Fibroblast of skin of abdomen (primary cell): ENCODE results near the gene AIF1.
"Not testable (repeated sequence)": the region's sequence is repeated elsewhere in the genome, so short reads cannot be mapped to it uniquely, and the experiment has no call there.

Experiments
- DNase-seq: peaks from one replicate; pipeline ENCODE4 v3.0.0-alpha.2; 2013

Gene AIF1

DNA sequence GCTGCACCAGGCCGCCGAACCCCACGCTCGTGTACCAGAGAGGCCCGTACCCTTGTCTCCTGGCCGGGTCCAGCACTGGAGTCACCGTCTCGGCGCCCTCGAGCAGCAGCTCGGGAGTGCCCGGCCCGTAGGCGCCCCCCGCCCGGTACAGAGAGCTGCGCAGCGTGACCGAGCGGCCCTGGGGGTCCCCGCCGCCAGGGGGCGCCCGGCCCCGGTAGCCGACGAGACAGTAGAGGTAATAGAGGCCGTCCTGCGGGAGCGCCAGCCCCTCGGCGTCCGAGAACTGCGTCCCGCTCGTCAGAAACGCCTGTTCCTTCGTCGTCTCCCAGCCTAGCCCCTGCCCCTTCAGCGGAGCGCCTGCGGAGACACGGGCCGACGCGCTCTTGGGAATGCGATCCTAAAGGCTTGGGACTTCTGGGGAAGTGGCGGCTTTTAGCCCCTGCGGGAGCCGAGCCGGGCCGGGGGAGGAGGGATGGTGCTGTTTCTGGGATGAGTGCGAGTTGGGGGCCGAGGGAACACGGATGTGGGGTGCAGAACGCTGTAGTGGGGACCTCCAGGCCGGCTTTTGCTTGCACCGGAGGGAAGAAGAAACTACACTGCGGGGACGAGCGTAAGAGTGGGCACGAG is 34.1 kb upstream of the AIF1 start:
- DNase-seq, result peak; percentile 79

DNA sequence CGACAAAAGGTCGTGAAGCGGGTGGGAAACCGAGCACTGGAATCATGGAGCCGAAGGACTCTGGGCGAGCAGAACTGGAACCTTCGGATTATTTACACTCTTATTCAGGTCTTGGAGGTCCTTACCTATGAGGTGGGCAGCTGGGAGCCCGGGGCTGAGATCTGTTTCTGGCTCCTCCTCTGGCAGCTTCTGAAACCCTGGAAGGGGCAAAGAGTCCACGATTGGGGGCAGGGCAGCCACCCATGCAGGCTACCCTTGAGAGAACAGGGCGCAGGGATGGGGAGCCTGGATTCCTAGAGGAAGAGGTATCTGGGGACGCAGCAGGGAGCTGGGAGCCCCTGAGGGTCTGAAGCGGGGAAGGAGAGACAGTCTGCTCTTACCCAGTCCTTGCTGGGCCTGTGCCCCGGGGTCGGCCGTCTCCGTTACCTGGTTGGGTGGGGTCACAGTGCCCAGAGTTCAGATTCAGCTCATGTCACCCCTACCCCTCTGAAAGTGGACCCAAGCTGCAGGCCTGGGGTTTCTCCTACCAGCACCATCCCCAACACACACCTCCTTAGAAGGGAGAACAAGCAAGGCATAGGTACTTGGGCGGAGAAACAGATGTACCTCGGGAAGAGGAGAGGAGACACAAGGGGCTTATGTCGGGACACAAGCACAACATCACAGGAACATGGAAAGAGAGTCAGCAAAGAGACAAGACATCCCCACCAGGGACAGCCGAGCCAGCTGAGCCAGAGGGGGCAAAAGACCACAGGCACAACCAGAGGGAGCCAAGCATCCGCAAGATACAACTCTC is 33.4 kb upstream of the AIF1 start:
- no peak for DNase-seq

DNA sequence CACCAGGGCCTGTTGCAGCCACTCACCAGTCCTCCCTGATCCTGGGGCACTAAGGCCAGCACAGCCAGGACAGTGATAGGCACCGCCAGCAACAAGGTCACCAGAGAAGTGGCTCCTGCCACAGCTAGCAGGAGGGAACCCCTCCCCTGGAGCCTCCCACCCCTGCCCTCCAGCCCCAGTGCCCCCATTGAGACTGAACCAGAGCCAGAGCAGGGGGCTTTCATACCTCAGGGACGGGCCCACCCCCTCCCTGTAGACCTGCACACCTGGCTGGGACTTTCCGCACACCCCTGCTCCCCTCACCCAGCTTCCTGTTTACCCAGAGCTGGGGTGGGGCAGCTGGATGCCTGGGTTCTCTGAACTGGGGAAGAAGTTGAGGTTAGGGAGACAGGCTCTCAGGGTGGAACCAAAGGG is 32.8 kb upstream of the AIF1 start, which contains the start of gene LTB:
TSS of gene LTB (minus strand) at position 195 of the 414 bp plus-strand sequence. CDS start at position 188, 7 bp downstream.
- DNase-seq, result no peak

DNA sequence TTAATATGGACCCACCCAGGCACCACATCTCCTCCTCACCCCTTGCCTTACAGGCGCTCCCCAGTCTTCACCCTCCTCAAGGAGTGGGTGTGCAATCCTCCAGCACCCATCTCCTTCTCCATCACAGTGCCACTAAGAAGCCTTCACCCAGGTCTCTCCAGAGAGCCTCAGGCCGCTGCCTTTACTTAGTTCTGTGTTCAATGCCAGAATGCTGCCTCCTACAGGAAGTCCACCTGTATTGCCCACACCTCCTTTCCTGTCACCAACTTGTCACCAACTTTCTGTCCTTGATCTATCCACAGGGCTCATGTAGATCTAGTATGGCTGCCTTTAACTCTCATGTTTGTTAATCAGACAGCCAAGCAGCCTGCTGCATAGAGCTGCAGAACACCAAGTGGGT is 29.5 kb upstream of the AIF1 start:
- DNase-seq, result no peak

DNA sequence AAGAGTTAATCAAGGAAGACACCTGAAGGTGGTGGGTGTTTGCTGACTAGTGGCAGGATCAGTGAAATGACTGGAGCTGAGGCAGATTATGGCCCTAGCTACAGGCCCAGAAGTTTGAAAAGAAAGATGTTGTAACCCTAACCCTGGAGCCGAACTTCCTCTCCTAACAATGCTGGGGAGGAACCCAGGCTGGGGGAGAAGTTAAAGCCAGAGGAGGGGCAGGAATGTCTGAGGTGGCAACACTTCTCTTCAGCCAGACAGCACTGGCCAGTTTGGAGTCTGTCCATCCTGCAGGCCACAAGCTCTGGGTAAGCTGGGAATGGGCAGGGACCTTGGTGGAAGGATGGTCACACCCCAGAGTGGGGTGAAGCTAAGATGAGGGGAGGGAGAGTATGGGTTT is 29.0 kb upstream of the AIF1 start, which contains the start of gene LST1:
TSS of gene LST1 (plus strand) at position 270 of the 400 bp plus-strand sequence. CDS start 1,023 bp downstream, outside the sequence.
- DNase-seq, result no peak

DNA sequence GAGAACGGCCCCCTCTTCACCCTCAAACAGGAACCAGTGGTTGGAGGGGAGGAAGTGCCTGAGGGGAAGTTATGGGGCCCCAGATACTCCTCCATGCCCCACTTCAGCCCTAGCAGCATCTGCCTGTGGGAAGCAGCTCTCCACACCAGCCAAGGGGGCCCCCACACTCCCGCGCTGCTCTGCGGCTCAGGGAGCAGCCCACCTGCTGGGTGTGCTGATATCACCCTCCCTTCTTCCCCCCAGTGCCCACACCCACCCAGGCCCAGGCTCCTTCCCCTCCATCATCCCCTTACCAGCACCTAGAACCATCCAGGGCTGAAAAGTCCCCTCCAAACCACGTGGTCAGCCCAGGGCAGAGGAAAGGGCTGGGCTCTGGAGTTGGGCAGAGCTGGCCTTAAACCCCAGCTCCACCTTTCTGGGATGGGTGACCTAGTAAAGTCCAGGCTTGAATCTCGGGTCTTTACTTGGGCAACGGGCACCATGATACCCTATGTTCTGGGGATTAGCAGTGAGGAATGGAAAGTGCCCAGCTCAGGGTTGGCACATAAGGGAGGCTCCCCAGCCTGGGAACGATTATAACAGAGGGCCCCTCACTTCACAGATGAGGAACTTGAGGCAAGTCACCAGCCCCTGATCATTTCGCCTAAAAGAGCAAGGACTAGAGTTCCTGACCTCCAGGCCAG is 28.3 kb upstream of the AIF1 start:
- no peak for DNase-seq

DNA sequence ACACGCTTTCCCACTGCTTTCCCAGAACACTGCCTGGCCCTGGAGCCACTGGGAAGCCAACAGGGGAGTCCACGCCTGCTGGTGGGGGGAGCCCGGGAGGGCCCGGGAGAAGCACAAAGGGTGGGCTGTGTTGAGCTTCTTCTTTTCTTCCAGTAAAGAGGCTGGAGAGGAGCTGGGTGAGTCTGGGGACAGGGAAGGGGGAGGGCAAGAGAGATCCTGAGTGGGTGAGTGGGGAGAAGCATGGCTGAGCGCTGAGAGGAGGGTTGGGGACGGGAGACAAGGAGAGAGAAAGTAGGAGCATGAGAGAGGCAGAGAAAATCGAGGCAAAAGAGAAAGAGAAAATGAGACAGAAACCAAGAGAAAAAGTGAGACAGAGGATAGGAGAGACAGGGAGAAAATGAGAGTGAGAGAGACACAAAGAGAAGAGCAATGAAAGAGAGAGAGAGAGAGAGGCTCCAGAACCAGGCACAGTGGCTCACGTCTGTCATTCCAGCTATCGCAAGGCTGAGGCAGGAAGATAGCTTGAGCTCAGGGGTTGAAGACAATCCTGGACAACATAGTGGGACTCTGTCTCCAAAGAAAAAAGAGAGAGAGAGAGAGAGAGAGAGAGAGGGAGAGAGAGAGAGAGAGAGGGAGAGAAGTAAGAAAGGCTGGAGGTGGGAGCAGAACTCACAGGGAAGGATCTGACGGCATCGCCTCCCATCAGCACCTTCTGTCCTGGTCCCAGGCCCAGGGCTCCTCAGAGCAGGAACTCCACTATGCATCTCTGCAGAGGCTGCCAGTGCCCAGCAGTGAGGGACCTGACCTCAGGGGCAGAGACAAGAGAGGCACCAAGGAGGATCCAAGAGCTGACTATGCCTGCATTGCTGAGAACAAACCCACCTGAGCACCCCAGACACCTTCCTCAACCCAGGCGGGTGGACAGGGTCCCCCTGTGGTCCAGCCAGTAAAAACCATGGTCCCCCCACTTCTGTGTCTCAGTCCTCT is 26.9 kb upstream of the AIF1 start:
- DNase-seq, result no peak

DNA sequence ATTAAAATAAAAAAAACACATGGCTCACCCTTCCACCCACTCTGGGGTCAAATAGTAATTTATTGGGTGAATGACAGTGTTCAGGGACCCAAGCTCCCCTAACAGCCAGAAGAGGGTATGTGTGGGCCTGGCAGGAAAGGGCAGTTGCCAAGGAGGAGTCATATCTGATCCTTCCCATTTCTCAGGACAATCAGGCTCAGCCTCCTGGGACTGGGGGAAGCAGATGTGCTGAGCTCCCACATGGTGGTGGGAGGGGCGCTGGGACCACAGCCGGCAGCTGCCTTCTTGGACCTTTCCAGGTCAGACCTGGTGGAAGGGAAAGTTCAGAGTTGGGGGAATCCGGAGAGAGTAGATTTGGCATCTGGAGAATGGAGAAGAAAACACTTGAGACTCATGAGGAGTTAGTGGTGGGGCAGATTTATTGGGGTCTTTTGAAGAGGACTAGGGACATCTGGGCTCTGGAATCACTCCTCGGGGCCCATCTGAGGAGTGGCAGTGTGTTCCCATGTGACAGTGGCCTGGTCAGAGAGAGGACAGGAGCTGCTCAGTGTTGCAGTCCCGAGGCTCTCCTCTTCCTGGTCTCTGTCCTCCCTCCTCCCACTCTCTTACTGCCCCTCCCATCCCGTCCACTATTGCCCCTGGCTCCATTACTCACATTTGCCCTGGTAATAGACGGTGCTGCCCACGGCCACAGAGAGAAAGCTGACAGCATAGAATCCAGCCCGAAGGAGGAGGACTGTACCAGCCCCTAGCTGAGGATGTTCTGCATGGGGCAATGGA is 26.0 kb upstream of the AIF1 start:
- no peak for DNase-seq

DNA sequence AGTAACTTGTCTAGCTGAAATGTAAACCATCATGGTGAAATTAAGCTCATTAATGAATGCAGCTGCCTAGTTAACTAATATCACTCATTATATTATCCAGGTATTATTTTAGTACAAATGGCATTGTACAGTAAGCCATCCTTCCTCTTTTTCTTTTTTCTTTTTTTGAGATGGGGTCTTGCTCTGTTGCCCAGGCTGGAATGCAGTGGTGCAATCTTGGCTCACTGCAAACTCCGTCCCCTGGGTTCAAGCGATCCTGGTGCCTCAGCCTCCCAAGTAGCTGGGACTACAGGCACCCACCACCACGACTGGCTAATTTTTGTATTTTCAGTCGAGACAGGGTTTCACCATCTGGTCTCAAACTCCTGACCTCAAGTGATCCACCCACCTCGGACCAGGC is 24.3 kb upstream of the AIF1 start:
- DNase-seq, result not testable (repeated sequence)

DNA sequence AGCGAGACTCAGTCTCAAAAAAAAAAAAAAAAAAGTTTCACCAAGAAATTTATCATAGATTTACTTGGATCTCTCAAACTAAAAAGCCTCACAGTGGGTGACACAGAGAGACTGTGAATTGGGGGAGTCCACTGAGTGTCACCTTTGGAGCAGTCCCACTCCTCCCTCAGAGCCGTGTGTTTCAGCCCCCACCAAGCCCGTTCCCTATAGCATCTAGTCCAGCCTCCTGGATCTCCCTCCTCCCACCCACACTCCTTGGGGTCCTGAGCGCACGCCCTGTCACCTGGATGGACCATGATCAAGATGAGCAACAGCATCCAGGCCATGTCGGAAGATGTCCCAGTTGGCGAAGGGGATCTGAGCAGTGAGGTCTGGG is 22.6 kb upstream of the AIF1 start:
- DNase-seq, result no peak

DNA sequence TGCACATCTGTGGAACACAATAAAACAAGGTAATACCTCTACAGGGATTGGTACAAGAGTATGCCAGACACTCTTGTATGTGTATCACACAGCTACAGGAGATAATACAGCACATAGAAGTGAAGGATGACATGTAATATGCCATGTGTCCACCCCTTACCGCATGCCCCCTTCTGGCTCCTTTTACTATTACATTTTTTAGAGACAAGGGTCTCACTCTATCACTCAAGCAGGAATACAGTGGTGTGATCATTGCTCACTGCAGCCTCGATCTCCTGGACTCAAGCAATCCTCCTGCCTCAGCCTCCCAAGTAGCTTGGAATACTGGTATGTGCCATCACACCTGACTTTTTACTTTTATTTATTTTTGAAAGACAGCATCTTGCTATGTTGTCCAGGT is 18.0 kb upstream of the AIF1 start:
- peak; percentile 28 for DNase-seq

DNA sequence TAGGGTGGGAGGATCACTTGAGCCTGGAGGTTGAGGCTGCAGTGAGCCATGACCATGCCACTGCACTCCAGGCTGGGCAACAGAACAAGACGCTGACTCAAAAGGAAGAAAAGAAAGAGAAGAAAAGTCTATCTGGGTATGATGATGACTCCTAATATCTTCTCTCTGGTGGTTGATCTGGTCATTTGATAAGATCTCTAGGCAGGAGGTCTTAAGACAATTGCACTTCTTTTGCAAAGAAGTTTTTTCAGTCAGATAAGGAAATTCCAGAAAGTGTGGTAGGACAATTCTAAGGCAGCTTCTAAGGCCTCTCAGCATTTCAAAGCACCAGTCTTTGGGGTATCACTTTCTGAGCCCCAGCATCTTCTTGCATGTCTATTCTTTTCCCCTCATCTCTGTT is 7.7 kb upstream of the AIF1 start:
- no peak for DNase-seq

DNA sequence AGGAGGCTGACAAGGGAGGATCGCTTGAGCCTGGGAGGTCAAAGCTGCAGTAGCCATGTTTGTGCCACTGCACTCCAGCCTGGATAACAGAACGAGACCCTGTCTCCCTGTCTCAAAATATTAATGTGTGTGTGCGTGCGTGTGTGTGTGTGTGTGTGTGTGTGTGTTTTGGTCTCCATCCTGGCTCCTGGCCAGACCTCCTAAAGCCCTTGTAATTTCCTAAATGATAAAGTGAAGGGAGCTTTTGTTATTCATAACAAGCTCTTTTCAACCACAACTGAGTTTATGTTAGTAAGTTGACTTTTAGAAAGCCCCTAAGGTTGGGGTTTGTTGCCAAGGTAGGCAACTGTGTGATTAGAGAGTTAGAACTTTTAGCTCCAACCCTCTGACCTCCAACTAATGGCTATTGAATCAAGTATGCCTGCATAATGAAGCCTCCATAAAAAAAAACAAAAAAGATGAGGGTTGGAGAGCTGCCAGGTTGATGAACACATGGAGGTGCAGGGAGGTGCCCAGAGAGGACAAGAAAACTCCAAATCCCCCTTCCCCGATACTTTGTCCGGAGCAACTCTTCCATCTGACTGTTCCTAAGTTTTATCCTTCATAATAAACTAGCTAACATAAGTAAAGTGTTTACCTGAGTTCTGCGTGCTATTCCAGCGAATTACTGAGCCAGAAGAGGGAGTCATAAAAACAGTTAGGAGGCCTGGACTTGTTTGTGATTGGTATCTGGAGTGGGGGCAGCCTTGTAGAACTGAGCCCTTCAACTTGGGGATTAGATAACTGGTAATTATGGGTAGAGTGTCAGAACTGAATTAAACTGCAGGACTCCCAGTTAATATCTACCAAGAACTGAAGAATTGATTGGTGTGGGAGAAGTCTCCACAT is 5.3 kb upstream of the AIF1 start:
- DNase-seq, result no peak

DNA sequence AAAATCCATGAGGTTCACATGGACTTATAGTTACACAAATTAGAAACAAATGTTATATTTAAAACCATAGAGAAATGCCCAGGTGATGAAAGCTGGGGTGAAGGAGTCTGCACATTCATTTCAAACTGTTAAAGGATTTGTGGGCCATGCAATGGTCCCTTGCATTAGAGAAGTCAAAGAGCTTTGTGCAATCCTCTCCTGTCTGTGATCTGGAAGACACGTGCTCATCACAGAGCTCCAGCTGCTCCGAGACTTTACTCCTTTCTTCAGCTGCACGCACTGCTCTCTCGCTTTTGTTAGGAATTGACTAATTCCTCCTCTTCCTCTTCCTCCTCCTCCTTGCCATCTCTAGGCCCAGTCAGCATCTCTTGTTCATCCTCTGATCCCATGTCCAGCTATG is 4.1 kb upstream of the AIF1 start:
- peak; percentile 42 for DNase-seq

DNA sequence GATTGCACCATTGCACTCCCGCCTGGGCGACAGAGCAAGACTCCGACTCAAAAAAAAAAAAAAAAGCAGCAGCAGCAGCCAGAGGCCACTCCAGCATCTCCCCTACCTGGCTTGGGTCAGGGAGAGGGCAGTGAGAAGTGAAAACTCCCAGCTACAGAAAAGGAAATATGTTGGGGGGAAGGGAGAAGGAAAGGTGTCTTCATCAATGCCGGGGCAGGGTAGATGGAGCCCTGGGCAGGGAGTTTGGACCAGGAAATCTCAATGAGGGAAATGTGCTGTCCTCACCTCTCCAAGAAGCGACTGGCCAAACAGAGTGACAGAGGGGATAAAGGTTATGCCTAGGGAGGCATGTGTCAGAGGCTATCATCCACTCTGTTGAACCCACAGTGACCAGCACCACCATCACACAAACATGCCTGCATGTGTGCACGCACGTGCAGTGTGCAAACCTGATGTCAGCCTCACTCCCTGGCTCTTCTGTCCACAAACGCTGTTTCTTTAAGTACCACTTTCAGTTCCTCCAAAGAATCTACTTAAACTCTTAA is 887 bp upstream of the AIF1 start:
- DNase-seq, result no peak

DNA sequence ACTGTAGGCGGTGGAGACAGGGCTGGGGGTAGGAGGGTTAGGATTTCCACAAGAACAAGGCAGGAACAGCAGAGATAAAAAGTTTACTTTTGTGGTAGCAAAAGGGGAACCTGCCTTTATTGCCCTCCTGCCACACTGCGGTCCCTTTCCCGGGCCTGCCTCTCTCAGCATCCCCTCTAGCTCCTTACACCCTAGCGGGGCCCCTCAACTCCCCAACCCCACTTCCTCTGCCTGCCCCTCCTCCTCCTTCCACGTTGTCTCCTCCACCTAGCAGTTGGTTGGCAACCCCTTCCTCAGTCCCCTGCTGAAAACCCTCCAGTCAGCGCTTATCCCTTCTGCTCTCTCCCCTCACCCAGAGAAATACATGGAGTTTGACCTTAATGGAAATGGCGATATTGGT is 714 bp downstream of the AIF1 start:
- no peak for DNase-seq

DNA sequence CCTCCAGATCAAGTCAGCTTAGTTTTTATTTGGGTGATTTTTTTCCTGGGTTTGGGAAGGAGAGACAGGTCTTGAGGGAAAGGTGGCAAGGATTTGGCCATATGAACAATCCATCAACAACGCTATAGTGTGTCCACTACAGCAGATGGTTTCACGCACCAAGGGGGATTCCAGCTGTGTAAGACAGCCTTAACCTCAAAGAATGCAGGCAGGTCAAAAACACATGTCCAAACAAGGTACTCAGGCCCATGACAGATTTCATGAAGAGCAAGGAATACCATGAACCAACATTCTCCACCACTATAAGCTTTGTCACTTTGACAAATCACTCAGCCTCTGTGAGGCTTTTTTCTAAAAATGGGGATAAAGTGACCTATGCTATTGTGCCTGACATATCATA is 2.0 kb downstream of the AIF1 start:
- DNase-seq, result no peak

DNA sequence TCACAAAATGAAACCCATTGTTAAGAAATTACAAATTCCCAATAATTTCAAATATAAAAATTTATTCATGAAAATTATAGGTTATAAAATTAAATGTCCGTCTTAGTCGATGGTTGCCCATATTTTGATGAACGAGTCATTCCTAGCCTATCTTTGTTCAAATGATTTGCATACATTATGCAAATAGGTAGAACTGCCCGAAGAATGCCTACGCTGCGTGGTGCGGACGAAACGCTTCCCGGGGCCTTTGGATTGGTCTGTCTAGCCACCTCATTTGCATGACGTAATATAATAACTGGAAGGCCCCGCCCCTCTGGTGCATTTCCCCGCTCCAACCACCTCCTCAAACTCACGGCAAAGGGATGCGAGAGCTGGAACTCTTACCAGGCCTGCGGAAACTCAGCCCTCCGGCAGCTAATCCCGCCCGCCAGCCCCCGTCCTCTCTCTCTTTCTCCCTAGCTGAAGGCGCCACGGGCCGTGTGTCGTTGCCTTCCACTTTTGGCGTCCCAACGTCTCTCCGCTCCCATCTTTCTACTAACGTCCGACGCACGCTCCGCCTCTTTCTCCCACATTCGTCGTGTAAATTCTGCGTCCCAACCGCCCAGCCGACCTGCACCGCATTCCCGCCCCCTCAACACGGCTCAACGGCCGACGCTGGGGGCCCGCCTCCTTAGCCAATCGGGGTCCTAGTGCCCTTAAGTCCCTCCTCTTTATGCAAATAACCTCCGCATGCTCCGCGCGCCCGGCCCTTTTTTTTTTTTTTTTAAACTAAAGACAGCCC is 5.0 kb downstream of the AIF1 start:
- DNase-seq, result peak; percentile 100

DNA sequence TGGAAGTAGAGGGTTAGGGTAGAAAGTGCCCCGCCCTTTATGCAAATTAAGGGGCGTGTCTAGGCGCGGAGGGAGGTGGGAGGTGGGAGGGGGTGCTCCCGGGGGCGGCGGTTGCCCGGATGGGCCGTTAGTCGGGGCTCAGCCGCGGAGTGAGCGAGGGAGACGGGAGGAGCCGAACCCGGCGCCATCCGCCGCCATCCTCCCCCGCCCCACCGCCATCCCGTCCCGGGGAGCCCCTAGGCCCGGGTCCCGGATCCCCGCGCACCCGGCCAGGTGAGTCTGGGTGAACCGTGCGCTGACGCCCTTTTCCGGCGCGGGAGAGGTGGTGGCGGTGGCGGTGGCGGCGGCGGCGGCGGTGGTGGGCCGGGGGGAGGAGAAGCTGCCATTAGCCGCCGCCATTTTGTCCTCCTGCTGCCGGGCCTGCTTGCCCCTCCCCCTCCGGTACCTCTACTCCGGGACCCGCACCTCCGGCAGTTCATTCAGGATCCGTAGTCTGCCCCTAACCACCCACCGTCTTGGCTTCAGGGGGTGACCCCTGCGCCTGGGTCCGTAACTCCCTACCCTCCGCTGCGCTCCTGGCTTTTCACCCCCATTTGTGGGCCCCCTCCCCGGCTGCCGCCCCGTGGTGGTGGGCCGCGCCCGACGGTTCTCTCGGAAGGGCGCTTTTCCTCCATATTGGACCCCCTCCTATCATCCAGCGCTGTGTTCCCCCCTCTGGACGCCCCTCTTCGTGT is 5.7 kb downstream of the AIF1 start, which contains the start of gene PRRC2A:
TSS of gene PRRC2A (plus strand) at position 130 of the 734 bp plus-strand sequence. CDS start 2,075 bp downstream, outside the sequence.
- no peak for DNase-seq
